Inflammatory macrophage (primary cell): Measurements from ENCODE around the gene HOXB6.

Experiments
- DNase-seq, 2 donors: peaks; one replicate each; pipeline ENCODE4 v3.0.0-alpha.2; 2020 to 2022

Gene HOXB6

GRCh38 chr17:48593840-48594537 is 10.8 kb downstream of the HOXB6 start:
- DNase-seq, result peak; percentile 60 to 65

GRCh38 chr17:48593126-48593829 is 11.5 kb downstream of the HOXB6 start, which contains the start of gene HOXB5:
HOXB5 (minus strand) TSS chr17:48593779; CDS start chr17:48593682, 97 bp downstream.
- DNase-seq, result no peak

- DNase-seq, result no peak
These were observed 12.2 kb downstream of the HOXB6 start for GRCh38 chr17:48592577-48592976.

- no peak for DNase-seq
These were observed 12.7 kb downstream of the HOXB6 start for GRCh38 chr17:48592057-48592514.

- no peak for DNase-seq
These were observed 13.3 kb downstream of the HOXB6 start for GRCh38 chr17:48591255-48592056.

GRCh38 chr17:48590607-48591161 is 14.1 kb downstream of the HOXB6 start:
- no peak for DNase-seq

GRCh38 chr17:48589831-48590606 is 14.8 kb downstream of the HOXB6 start, which contains the start of gene HOXB3:
HOXB3 (minus strand) TSS chr17:48590241; CDS start chr17:48552474, 37,767 bp downstream.
- DNase-seq, result no peak

GRCh38 chr17:48589060-48589830 is 15.5 kb downstream of the HOXB6 start:
- no peak for DNase-seq

- DNase-seq, result no peak
These were observed 16.3 kb downstream of the HOXB6 start for GRCh38 chr17:48588528-48588927.

GRCh38 chr17:48588074-48588415 is 16.7 kb downstream of the HOXB6 start:
- DNase-seq, result no peak

- DNase-seq, result peak in 1 of 2 donors; percentile 28
These were observed 17.3 kb downstream of the HOXB6 start for GRCh38 chr17:48587276-48588073.

- DNase-seq, result peak in 1 of 2 donors; percentile 15
These were observed 18.2 kb downstream of the HOXB6 start for GRCh38 chr17:48586355-48587258.

- no peak for DNase-seq
These were observed 20.5 kb downstream of the HOXB6 start for GRCh38 chr17:48584223-48584741.

GRCh38 chr17:48583708-48584222 is 21.0 kb downstream of the HOXB6 start:
- DNase-seq, result no peak

- DNase-seq, result no peak
These were observed 22.1 kb downstream of the HOXB6 start for GRCh38 chr17:48582750-48583069.

- DNase-seq, result no peak
These were observed 24.8 kb downstream of the HOXB6 start for GRCh38 chr17:48579760-48580554.

GRCh38 chr17:48579471-48579759 is 25.4 kb downstream of the HOXB6 start:
- no peak for DNase-seq
